ENCODE measurements around the gene MAP3K5. TPM values are rescaled to one million over a fixed set of nuclear protein-coding genes. Genes with fewer than 3 reads are reported as not detected.

The MAP3K5 gene
- total RNA-seq, 1 donor from 2014 or later: 24.4 TPM

DNA sequence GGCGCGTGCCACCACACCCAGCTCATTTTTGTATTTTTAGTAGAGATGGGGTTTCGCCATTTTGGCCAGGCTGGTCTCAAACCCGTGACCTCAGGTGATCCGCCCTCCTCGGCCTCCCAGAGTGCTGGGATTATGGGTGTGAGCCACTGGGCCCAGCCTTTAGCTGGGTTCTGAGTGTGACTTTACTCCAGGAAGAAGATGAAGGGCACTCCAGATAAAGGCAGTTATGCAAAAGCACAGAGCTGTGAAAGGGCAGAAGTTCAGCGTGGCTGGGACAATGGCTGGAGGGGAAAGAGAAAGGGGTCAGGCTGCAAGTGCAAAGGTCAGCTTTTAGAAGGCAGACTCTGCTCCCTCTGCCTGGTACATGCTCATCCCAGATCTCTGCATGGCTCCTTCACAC lies 39.7 kb downstream of the MAP3K5 start:
- Mint-ChIP-seq H3K27ac (peak overlapping the region; percentile 82), H3K9me3 (no peaks in the 10 kb centered on the region), H3K4me3 (no peak overlapping the region), H3K4me1 (peaks cover 67% of the 10 kb centered on the region), H3K36me3 (ENCODE audit: low read depth) (peaks cover 3% of the 10 kb centered on the region), H3K27me3 (no peaks in the 10 kb centered on the region)
- no peak for ATAC-seq (ENCODE audit: low read depth)
- intact Hi-C loops (cut with micrococcal nuclease): no loop called here
- ChIA-PET CTCF (interaction anchor here (0.7 to 1.4 kb wide), 3 partner anchors 11 to 108 kb away, joined by 3 to 8 read pairs (median 3); partner anchors contain the start of gene MAP3K5), POLR2A (interaction anchor here (1.0 to 1.5 kb wide), 4 partner anchors 8 to 40 kb away, joined by 4 to 7 read pairs (median 5); partner anchors contain the start of gene MAP3K5)
- DNase-seq: no peak
- TF ChIP-seq, protein P1, sequence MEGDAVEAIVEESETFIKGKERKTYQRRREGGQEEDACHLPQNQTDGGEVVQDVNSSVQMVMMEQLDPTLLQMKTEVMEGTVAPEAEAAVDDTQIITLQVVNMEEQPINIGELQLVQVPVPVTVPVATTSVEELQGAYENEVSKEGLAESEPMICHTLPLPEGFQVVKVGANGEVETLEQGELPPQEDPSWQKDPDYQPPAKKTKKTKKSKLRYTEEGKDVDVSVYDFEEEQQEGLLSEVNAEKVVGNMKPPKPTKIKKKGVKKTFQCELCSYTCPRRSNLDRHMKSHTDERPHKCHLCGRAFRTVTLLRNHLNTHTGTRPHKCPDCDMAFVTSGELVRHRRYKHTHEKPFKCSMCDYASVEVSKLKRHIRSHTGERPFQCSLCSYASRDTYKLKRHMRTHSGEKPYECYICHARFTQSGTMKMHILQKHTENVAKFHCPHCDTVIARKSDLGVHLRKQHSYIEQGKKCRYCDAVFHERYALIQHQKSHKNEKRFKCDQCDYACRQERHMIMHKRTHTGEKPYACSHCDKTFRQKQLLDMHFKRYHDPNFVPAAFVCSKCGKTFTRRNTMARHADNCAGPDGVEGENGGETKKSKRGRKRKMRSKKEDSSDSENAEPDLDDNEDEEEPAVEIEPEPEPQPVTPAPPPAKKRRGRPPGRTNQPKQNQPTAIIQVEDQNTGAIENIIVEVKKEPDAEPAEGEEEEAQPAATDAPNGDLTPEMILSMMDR (IDR thresholded peaks at IDR 0.05): no peak

DNA sequence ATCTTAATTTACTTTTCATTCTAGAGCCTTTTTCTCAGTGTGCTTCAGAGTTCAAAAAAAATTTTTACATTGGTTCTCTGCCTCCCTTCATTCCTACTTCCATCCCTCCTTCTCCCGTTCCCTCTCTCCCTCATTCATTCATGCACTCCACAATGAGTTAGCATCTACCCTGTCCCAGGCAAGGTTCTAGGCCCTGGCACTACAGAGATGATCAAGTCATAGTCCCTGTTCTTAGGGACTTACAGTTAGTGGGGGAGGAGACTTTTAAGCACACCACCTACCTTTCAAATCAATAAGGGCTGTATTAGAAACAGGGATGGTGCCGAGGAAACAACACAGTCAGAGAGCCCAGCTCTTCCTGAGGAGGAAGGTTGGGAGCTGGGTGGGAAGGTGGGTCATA lies 40.3 kb downstream of the MAP3K5 start:
- DNase-seq: no peak
- ATAC-seq (ENCODE audit: low read depth): no peak
- POLR2A ChIA-PET: interaction anchor here (1.0 to 1.5 kb wide), 4 partner anchors 9 to 40 kb away, joined by 4 to 7 read pairs (median 5); partner anchors contain the start of gene MAP3K5
- peak overlapping the region; percentile 82 for H3K27ac Mint-ChIP-seq
- CTCF ChIA-PET: interaction anchor here (0.7 to 1.4 kb wide), 3 partner anchors 12 to 108 kb away, joined by 3 to 8 read pairs (median 3); partner anchors contain the start of gene MAP3K5
- H3K4me3 Mint-ChIP-seq: peak overlapping the region; percentile 50
- H3K4me1 Mint-ChIP-seq: peaks cover 66% of the 10 kb centered on the region
- intact Hi-C loops (cut with micrococcal nuclease): loop anchor here (1.0 to 2.0 kb wide), 4 partner anchors 13 to 40 kb away; partner anchors contain the start of gene MAP3K5
- no peaks in the 10 kb centered on the region for H3K27me3 Mint-ChIP-seq
- no peaks in the 10 kb centered on the region for H3K9me3 Mint-ChIP-seq
- no peaks in the 10 kb centered on the region for H3K36me3 Mint-ChIP-seq (ENCODE audit: low read depth)
- TF ChIP-seq, protein P1 (IDR thresholded peaks at IDR 0.05): no peak

DNA sequence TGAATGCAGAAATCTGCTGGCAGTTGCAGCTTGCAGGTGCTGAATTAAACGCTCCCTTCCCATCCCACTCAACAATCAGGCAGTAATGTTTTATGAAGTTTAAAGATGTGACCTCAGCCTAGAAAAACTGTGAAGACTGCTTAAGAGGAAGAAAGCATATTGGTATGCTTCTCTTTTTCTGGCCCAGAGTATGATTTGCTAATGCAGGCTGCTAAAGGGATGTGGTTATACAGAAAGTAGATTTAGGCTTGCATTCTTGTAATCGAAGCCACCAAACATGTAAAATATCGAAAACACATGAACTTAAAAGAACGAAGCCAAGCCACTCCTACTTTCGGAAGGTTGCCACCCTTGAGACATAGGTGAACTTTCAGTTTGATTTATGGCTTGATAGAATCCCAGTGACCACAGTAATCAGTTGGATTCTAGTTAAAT lies 40.7 kb downstream of the MAP3K5 start:
- Mint-ChIP-seq H3K27me3 (no peaks in the 10 kb centered on the region), H3K9me3 (no peaks in the 10 kb centered on the region), H3K4me1 (peaks cover 63% of the 10 kb centered on the region), H3K4me3 (peak overlapping the region; percentile 60), H3K36me3 (ENCODE audit: low read depth) (no peaks in the 10 kb centered on the region), H3K27ac (peak overlapping the region; percentile 82)
- ChIA-PET POLR2A (interaction anchor here (1.5 kb wide), 2 partner anchors 13 to 41 kb away, joined by 5 to 6 read pairs; partner anchors contain the start of gene MAP3K5), CTCF (interaction anchor here (1.3 kb wide), 1 partner anchor 107 kb away, joined by 3 read pairs; no protein-coding TSS in a partner anchor)
- ATAC-seq (ENCODE audit: low read depth): peak; percentile 93
- DNase-seq: no peak
- TF ChIP-seq, protein P1 (IDR thresholded peaks at IDR 0.05): no peak
- intact Hi-C loops (cut with micrococcal nuclease): loop anchor here (1.0 to 2.0 kb wide), 4 partner anchors 13 to 41 kb away; partner anchors contain the start of gene MAP3K5

DNA sequence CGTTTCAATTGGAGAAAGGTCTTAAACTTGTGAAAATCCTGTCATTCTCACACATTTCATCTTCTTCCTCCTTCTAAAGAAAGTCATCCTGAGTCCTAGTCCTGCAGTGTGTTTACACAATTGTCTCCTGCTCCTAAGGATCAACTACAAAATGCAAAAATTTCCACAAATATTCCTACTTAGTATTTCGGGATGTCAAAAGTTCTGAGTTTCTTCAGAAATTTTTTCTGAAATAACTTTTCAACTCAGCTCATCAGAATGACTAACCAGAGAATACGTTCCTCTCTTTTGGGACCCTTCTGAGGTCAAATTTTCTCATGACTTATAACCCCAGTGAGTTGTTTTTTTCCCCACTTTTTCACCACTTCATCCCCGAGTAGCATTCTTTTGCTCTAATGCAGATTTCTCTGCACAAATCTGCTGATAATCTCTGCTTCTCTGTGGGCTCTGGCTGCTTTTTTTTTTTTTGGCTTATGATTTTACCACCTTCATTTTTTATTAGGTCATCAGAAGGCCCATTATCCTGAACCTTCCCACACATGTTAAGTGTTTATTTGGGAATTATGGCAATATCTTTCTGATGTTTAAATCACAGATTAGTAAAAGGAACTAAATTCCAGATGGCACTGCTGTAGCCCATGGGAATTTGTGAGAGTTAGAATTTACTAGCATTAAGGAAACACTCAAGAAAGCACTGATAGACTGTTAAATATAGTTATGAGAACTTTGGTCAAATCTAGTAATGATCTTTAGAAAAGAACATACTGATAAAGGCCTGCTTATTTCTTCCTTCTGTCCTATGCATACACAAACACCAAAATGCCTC lies 41.4 kb downstream of the MAP3K5 start:
- POLR2A ChIA-PET: interaction anchor here (0.7 to 1.5 kb wide), 2 partner anchors 14 to 40 kb away, joined by 5 to 7 read pairs; no protein-coding TSS in a partner anchor
- Mint-ChIP-seq H3K4me1 (peaks cover 60% of the 10 kb centered on the region), H3K4me3 (peak overlapping the region; percentile 60), H3K27me3 (no peaks in the 10 kb centered on the region), H3K36me3 (ENCODE audit: low read depth) (no peaks in the 10 kb centered on the region), H3K27ac (peak overlapping the region; percentile 82), H3K9me3 (no peaks in the 10 kb centered on the region)
- DNase-seq (no peak), ATAC-seq (ENCODE audit: low read depth) (no peak)
- TF ChIP-seq, protein P1 (IDR thresholded peaks at IDR 0.05): no peak
- CTCF ChIA-PET: no interaction called here
- intact Hi-C loops (cut with micrococcal nuclease): loop anchor here (1.0 to 2.0 kb wide), 4 partner anchors 14 to 41 kb away; partner anchors contain the start of gene MAP3K5
